ENCODE measurements around the gene RSPH1.
A peak's percentile ranks its signal among the peaks of the same experiment; 100 is the strongest.

Gene RSPH1

GRCh38 chr21:42461881-42462877 is 33.8 kb downstream of the RSPH1 start:
- DNase-seq, result peak; percentile 56

GRCh38 chr21:42461185-42461520 is 34.9 kb downstream of the RSPH1 start:
- no peak for DNase-seq

- peak; percentile 77 for DNase-seq
These were observed 35.4 kb downstream of the RSPH1 start for GRCh38 chr21:42460391-42461184.

GRCh38 chr21:42459546-42460215 is 36.3 kb downstream of the RSPH1 start:
- DNase-seq, result peak; percentile 41

GRCh38 chr21:42459082-42459460 is 37.0 kb downstream of the RSPH1 start:
- DNase-seq, result no peak

GRCh38 chr21:42456457-42456856 is 39.6 kb downstream of the RSPH1 start:
- peak; percentile 78 for DNase-seq

- DNase-seq, result peak; percentile 25
These were observed 40.1 kb downstream of the RSPH1 start for GRCh38 chr21:42455754-42456440.

- peak; percentile 58 for DNase-seq
These were observed 40.8 kb downstream of the RSPH1 start for GRCh38 chr21:42455196-42455595.

- DNase-seq, result no peak
These were observed 41.2 kb downstream of the RSPH1 start for GRCh38 chr21:42454786-42455185.

- no peak for DNase-seq
These were observed 41.9 kb downstream of the RSPH1 start for GRCh38 chr21:42453986-42454570.

GRCh38 chr21:42453224-42453985 is 42.6 kb downstream of the RSPH1 start:
- DNase-seq, result peak; percentile 53

GRCh38 chr21:42452401-42453223 is 43.4 kb downstream of the RSPH1 start:
- no peak for DNase-seq

- no peak for DNase-seq
These were observed 44.1 kb downstream of the RSPH1 start for GRCh38 chr21:42451941-42452340.

GRCh38 chr21:42448686-42449085 is 47.3 kb downstream of the RSPH1 start:
- DNase-seq, result no peak

GRCh38 chr21:42447732-42448131 is 48.3 kb downstream of the RSPH1 start:
- no peak for DNase-seq

GRCh38 chr21:42447182-42447581 is 48.8 kb downstream of the RSPH1 start:
- DNase-seq, result no peak

- no peak for DNase-seq
These were observed 49.5 kb downstream of the RSPH1 start for GRCh38 chr21:42446531-42446930.

GRCh38 chr21:42445311-42445710 is 50.7 kb downstream of the RSPH1 start:
- no peak for DNase-seq

- DNase-seq, result no peak
These were observed 51.3 kb downstream of the RSPH1 start for GRCh38 chr21:42444745-42445059.

GRCh38 chr21:42443876-42444744 is 51.9 kb downstream of the RSPH1 start:
- DNase-seq, result peak; percentile 56

Data from activated effector memory CD4-positive, alpha-beta T cell treated with anti-CD3 and anti-CD28 coated beads, Interleukin-2, amount 50 U/mL, for 16 hours (primary cell).